Kidney tubule cell (primary cell): ENCODE data around the gene LMBR1L.
"Not testable (repeated sequence)": the region's sequence is repeated elsewhere in the genome, so short reads cannot be mapped to it uniquely, and the experiment has no call there.

Experiments
- DNase-seq: peaks from one replicate; pipeline ENCODE4 v3.0.0-alpha.2; 2018; ENCODE audit warnings: low spot score

Gene LMBR1L

DNA sequence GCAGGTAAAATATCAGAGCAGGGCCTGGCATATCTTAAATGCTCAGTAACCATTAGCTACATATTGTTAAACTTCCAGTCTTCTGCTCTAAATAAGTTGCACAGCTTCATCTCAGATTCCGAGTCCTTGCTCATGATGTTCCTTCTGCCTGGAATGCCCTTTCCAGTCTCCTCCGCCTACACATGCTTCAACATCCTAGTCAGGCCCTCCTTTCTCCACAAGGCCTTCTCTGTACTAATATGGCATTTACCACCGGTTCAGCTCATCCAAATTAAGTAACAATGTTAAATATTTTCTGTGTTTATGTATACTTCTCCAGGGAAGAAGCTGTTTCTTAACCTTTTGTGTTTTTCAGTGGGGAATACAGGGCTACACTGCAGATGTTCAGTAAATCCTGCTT, 24.5 kb downstream of the LMBR1L start:
- DNase-seq = no peak

DNA sequence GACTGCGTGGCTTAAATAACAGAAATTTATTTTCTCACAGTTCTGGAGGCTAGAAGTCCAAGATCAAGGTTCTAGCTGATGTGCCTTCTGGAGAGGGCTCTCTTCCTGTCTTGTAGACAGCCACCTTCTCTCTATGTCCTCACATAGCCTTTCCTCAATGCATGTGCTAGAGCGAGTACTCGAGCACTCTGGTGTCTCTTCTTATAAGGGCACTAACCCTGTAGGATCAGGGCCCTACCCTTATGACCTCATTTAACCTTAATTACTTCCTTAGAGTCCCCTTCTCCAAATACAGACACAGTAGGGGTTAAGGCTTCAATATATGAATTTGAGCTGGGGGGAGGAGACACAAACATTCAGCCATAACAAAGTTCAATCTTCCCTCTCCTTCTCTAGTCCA, 26.2 kb downstream of the LMBR1L start:
- DNase-seq = no peak

DNA sequence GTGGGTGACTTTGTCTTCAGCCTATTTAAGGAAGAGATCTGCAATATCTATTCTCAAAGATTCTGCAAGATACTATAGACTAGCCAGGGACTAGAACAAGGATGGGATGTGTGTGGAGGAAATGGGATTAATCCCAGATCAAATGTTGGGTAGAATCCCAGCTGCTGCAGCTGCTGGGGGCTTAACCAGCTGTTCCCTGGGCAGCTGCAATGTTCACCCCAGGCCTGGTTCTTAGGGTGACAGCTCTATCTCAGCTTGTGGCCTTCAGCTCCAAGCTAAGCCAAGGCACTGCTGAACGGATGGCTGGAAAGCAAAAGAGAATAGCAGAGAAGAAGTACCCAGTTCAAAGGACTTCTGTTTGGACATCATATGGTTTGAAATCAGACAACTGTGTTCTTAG, 30.9 kb downstream of the LMBR1L start:
- no peak for DNase-seq

DNA sequence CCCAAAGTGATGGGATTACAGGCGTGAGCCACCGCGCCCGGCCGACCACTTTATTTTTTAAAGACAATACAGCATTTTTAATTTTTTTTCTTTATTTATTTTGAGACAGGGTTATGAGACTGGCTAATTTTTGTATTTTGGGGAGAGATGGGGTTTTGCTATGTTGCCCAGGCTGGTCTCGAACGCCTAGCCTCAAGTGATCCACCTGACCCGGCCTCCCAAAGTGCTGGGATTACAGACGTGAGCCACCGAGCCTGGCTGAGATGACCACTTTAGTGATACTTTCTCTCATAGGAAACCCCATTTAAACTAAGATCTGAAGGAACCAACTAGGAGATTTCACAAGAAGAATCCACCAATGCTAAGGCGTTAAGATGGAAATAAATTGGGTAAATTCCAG, 39.7 kb downstream of the LMBR1L start:
- no peak for DNase-seq

DNA sequence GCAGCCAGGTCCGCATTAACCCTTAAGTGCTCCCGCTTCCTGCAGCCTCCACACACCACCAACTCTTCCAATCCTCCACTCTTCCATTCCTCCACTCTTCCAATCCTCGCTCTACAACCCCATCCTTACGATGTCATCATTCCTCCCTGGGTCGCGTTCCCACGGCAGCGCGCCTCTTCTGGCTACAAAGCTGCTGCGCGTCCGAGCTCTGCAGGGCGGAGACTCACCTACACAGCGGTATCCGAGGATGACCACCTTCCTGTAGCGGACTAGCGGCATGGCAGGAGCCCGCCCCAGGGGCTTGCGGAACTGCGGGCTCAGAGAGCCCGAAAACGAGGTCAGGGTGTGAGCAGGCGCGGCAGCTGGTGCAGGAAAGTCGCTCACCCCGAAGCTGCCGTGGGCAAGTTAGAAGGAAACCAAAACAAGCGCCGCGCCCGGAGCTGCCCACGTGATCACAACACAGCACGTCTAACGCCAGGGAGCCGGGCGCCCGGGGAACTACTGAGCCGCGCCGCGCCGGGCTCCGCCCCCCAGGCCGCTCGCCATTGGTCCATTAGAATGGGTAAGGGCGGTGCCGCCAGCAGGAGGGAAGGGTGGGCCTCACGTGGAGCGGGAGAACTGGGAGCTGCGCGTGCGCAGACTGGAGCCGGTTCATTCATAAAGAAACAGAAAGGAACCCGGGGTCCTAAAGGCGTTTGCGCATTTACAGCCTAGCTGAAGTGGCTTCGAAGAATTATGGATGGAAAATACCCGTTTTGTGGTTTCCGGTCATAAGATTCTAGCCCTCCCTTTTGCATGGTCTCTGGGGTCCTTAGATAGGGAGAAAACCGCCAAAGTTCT, 40.9 kb downstream of the LMBR1L start, which contains the start of gene RHEBL1:
TSS of gene RHEBL1 (minus strand) at position 473 of the 840 bp plus-strand sequence. CDS start at position 279, 194 bp downstream.
- peak; percentile 98 for DNase-seq

DNA sequence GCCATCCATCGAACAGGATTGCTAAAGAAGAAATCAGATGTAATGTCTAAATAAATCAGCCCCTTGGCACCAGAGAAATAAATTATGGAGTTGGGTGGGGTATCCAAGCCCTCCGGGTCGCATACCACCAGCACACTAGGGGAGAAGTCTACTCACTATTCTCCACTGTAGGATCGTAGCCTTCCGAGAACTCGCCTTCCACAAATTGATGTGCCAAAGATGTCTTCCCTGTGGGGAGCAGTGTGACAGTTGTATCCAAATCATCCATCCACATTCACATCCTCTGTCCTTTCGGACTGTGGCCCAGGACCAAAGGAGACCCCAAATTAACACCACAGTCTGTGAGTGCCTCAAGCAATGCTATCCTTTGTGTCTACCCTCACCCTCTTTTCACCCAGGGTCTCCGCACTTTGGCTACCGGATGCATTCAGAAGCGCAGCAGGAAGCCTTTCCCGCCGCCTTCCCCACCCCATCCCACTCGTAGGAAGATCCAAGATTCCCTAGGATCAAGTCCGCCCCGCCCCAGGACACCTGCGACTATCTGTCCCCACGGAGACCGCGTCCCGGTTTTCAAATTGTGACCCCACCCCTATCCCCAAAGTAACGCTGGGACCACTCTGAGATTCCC, 41.7 kb downstream of the LMBR1L start:
- DNase-seq = no peak

DNA sequence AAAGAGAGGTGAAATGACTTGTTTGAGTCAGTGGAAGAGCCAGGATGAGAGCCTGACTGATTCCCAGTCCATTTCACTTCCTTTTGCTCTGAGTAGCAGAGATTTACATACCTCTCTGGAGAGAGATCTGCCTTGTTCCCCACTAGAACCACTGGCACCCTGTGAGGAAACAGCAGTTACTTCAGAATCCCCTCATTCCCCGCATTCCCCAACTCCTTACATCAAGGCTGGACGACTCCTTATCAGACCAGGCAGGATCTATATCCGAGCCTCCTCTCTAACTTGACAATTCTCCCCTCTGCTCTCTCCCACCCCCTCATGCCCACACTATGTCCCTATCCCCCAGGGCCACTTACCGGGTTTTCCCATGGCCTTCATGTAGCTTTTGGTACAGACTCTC, 44.5 kb downstream of the LMBR1L start:
- DNase-seq = no peak

DNA sequence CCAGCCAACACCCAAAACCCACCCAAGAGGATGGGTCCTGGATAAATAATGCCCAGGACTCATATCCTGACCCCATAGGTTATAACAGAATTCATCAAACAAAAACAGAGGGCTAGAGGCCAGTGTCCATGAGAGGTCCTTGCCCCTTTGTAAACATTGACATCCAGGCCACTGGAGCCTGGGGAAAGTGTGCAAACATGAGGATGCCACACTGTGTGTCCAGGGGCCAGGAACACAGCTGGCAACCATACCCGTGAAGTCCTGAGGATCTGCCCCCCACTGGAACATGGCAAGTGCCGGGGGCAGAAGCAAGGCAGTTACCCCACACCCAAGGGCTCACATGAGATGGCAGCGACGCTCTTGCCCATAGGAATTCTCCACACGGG, 45.9 kb downstream of the LMBR1L start:
- no peak for DNase-seq

DNA sequence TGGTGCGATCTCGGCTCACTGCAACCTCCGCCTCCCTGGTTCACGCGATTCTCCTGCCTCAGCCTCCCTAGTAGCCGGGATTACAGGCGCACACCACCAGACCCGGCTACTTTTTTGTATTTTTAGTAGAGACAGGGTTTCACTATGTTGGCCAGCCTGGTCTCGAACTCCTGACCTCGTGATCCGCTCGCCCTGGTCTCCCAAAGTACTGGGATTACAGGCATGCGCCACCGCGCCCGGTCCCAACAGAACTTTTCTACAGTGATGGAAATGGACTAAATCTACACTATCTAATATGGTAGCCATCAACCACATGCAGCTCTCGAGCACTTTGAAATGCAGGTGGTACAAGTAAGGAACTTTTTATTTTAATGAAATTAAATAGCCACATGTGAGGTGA, 48.7 kb downstream of the LMBR1L start:
- DNase-seq = not testable (repeated sequence)

DNA sequence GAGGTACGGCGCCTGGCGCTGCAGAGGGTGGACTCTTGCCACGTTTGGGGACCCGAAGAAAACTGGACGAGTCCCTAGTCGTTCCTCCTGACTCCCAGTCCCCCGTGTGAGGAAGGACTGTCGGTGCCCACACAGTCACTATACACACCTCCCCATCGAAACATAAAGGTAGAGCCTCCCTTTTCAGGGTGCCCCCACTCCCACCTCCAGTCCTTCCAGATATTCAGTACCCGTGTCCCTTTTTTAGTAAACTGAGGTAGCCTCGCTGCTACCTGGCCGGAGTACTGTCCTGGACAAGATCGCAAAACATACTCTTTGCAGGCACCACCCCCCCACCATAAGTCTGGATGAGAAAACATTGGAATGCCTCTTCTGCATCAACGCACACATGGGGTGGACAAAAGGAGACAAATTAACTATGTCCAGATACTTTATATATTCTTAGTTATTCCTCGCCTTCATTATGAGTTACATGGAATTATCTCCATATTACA, 49.4 kb downstream of the LMBR1L start:
- DNase-seq = no peak

DNA sequence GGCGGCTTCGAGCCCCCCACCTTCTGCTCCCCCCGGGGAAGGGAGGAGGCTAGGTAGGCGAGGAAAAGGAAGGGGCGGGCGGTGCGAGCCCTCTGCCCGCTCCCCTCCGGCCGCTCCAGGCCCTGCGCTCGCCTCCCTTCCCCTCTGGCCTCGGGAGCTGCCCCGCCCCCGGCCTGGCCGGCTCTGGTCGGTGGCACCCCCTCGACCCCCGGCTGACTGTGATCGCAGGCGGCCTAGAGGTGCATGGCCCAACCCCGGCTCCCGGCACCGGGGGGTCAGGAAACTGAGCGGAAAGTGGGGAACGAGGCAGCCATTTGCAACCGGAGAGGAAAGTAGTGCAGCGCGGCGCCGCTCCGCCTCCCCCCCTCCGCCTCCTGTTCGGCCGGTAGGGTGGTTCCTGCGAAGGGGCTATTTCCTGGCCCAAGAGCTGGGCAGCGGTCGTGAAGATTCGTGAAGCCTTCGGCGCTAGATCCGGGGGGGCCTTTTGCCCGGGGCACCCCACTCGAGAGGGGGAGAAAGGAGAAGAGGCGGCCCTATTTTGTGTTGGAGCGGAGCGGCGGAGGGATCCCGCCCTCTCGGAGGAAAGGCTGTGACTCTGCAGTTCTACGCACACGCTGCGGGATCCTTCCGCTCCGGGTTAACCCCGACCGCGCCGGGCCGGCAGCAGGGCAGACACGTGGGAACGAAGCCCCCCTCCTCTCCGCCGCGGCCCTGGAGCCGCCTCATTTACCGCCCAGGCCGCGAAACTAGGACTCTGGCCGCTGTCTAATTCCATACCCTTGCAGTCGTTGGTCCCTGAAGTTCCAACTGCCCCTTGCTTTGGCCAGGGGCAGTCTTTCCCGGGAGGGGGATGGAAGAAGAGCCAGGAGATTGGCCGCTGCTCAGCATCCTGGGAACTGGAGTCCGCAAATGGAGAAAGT, 50.1 kb downstream of the LMBR1L start, which contains the start of gene KMT2D:
TSS of gene KMT2D (minus strand) at position 558 of the 920 bp plus-strand sequence. CDS start 5,470 bp downstream, outside the sequence.
- peak; percentile 95 for DNase-seq

DNA sequence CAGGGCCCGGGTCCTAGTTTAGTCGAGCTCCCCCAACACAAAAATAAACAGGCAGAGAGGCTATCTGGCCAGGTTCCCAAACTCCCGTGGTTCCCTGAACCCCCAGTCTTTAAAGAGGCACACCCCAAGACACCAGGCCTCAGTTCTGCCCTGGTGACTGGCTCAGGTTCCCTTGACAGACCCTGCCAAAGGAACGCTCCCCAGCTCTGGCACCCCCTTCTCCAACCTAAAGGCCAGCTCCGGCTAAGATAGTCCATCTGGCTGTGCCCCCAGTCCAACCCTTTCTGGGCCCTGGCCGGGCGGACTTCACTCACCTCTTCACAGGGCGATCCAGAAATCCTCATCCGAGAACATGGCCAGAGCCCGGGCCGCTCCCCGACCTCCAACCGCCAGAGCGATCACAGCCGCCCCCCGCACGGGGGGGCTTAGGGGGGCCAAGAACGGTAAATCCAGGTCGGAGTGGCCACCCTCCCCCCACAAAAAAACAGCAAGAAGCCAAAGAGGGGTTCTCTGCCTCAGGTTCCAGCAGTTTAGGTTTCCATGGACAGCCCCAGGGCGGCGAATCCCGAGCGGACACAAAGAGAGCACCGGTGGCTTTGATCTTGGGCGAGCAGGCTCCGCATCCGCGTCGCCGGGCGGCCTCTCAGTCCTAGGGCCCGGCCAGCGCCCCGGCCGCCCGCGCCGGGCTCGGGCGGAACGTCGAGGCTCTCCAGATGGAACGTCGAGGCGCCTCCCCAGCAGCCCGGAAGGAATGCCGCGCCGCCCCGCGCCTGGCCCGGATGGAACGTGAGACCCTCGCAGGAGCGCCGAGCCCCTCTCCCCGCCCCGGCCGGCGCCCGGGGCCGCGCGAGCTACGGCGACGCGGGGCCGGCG, 51.1 kb downstream of the LMBR1L start:
- peak; percentile 37 for DNase-seq

DNA sequence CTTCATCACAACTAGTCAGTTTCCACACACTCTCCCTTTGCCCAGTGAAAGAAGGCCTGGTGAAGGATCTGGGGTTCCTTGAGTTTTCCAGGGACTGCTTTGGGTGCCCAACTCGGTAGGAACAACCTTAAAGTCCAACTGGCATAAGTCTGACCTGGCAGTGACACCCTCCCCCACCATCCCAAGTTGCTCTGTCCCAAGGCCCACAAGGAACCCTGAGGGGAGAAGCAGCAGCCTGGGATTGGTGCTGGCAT, 51.7 kb downstream of the LMBR1L start:
- DNase-seq = no peak

DNA sequence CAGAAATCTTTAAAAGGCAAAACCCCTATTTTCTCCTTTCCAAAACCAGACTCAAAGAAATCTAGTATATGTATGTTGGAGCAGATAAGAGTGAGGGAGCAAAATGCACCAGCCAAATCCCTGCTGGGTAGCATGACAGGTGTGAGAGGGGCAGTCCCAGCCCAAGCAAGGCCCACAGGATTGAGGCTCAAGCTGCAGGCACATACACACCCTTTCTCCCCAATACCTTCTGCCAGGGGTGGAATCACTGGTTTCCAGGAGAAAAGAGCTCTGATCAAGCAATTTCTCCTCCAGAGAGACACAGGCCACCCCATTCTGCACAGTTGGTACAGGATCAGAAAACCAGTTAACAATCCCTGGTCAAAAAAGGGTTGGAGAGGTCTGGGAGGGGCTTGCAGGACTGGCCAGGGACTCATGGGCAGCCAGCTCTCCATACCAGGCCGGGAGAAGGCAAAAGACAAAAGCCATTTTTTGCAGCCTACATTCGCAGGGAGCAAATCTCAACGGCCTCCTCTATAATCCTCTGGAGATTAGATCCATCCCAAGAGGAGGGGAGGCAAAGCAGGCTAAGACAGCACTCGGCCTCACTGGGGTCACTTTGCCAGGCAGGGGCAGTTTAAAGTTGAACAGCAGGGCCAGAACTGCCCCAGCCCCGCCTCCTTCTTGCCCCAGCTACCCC, 52.1 kb downstream of the LMBR1L start:
- no peak for DNase-seq

DNA sequence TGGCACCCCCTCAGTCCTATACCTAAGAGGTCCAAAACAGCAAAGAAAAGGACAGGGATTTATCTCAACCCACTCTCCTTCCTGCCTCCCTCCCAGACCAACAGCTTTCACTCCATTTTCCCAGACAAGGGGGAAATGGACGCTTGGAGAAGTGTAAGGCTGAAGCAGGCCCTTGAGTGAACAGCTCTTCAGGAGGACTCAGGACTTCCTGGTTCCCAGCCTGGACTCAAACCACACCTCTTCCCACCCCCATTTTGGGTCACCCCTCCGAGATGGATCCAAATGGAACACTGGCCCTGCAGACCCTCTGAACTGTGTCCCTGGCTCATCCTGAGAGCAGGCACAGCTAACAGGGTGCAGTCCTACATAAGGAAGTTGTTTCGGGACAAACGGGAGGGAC, 52.8 kb downstream of the LMBR1L start:
- peak; percentile 26 for DNase-seq

DNA sequence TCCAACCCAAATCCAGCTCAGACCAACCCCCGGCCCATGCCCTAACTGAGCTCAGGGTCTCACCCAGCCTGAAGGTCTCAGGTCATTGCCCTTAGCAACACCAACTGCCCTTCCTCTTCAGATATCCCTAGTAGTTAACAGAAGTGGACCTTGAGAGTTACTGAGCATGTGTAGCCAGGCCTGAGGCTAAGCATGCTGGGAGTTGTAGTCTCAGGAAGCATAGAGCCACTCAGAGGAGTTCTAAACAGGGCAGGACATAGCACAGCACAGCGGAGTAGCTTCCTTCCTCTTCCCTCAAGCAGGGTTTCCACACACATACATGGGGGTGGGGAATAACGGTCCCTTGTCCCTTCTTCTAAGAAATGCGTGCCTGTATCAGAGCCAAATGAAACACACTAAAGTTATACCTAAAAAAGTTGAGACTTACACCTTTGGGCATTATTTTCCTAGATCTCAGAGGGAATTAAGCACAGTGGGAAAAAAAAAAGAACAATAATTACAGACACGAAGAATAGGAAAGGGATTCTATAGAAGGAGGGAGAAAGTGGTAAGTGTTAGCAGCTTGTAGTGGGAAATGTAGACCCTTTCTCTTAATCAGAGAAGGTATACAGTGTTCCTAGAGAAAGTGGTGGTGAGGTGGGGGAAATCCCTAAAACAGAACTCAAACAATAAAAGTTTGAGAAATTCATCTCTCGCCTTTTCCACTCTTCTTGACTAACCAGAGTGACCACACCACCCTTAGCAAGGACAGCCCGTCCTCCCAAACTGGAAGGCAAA, 54.5 kb downstream of the LMBR1L start:
- peak; percentile 60 for DNase-seq

DNA sequence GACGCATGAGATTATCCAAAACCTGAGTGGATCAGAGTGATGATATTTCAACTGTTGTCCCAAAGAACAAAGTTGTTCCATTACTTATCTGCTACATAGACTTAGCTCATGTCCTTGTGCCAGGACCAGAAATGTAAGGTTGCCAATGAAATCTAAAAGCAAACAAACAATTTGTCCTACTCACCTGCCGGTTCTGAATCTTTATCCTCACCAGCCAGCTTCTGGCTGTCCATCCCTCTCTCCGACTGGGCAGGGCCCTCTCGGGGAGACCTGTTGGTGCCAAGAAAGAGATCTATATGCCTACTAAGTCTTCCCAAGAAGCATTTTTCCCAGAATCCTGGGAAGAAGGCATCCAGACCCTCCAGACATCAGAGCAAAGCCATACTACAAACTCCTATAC, 55.6 kb downstream of the LMBR1L start:
- no peak for DNase-seq

DNA sequence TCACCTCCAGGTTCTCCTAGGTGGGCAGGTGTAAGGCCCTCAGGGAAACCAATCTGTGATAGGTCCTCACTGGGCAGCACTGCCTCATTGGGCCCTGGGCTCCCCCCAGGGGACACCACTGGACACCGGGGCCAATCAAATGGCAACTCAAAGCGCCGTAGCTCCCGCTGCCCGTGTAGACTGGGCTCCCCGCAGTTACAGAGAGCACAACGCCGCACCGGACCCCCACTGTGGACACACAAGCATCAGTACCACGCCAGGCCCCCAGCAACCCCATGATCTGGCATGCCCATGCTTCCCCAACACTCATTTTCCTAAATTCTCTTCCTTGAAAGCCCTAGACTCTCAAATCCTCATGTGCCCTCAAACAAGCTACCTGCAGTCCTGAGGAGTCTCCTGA, 56.1 kb downstream of the LMBR1L start:
- DNase-seq = no peak

DNA sequence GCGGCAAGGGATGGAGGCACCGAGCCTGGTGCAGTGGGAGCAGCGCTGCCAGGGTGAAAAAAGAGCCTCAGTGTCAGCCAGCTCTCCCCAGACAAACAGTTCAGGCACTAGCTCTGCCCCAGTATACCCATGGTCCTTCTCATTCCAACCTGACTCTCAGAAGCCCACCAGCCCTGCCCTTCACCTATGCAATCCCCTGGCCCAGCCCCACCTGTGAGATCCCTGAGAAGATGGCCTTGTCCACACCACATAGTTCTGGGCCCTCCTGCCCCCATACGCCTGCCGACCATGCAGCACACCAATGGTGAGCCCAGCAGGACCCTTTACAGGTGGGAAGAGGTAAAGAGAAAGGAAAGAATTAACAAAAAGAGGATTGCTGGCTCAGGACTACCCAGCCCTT, 56.6 kb downstream of the LMBR1L start:
- no peak for DNase-seq
